SK-MEL-5 (cell line): ENCODE data around the gene MAP2K7. TPM values are rescaled to one million over a fixed set of nuclear protein-coding genes. Genes with fewer than 3 reads are reported as not detected.
A peak's percentile ranks its signal among the peaks of the same experiment; 100 is the strongest.
"Not testable (repeated sequence)": the region's sequence is repeated elsewhere in the genome, so short reads cannot be mapped to it uniquely, and the experiment has no call there.

ENCODE experiments used
- DNase-seq: peaks from one replicate; pipeline ENCODE4 v3.0.0-alpha.2; 2016; ENCODE audit warnings: low read depth, low spot score
- in situ Hi-C: cut with HindIII; loops from 2 replicates; pipeline ENCODE4 v1.10.0; 2016; ENCODE audit warnings: low sequenced_read_pairs, high pct_unique_total_duplicates, low pct_unique_long_range_greater_than_20kb
- total RNA-seq: library from RNA; depleted of rRNA; stranded (reverse); fragments of >200 nt; shearing (Covaris generic); gene quantifications from 2 replicates; pipeline ENCODE4 v1.2.3, GENCODE V29; 2014

The MAP2K7 gene
- total RNA-seq, 1 experiment from 2014 or later: 6.4 TPM

DNA sequence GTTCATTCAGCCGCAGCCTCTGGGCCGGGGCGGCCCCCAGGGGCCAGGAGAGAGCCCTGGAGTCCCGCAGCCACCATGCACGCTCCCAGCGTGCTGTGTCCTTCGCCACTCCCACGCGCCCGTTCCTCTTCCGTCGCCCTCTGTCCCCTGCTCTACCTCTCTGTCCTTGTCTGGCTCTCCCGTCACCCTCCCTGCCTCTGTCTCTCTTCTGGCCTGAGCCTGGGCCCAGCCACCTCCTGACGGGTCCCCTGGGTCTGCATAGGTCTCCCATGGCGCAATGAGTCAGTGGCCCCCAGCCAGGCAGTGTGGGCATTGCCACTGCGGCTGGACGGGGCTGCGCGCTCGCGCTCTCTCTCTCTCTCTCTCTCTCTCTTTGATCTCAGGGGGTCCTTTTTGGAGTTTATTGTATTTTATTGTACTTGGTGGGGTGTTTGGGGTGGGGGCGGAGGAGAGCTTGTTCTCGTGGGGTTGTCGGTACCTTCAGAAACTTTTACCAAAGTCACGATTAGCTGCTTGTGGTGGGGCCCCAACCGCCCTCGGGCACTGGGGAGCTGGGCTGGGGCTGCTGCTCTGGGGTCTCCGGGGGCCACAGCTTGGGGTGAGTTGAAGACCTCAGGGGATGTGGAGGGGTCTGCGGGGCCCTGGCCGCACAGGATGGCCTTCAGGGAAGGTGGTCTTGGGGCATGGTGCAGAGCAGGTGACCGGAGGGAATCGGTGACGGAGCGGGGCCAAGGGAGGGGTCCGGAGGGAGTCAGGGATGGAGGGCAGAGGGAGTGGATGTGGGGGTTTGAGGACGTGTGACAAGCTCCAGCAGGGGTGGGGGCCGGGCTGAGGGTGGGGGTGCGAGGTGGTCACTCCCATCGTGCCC, 9.3 kb downstream of the MAP2K7 start:
- in situ Hi-C loops: no loop called here
- no peak for DNase-seq

DNA sequence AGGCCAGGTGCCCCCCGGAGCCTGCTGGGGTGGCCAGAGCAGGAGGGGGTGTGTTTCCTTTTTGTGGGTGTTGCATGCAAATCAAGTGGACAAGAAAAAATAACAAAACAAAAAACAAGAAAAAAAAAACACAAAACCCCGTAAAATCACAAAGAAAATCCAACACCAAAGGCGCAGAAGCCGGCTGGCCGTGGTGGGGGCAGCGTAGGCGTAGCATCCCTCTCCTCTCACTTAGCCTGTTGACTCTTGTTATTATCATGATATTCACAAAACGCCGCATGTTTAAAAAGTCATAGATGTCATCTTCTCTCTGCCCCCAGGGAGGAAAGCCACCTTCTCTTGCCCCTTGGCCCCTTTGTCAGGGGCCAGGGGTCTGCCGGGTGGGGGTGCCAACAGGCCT, 10.0 kb downstream of the MAP2K7 start:
- in situ Hi-C loops: no loop called here

DNA sequence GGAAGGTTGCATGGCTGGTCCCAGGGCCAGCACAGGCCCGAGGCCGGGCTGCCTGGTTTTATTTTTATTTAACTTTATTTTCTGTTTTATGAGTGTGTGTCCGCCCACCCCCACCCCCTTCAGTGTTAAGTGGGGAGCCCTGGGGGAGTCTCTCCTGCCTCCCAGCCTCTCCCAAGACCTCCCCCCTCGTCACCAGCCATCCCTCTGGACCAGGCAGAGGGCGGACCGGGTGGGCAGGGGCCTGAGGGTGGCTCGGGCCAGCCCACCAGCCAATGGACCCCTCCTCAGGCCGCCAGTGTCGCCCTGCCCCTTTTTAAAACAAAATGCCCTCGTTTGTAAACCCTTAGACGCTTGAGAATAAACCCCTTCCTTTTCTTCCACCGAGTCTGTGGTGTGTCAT, 10.4 kb downstream of the MAP2K7 start:
- no peak for DNase-seq
- in situ Hi-C loops: no loop called here

More for the DNA sequence above, 10.0 kb downstream of the MAP2K7 start:
- DNase-seq: no peak

DNA sequence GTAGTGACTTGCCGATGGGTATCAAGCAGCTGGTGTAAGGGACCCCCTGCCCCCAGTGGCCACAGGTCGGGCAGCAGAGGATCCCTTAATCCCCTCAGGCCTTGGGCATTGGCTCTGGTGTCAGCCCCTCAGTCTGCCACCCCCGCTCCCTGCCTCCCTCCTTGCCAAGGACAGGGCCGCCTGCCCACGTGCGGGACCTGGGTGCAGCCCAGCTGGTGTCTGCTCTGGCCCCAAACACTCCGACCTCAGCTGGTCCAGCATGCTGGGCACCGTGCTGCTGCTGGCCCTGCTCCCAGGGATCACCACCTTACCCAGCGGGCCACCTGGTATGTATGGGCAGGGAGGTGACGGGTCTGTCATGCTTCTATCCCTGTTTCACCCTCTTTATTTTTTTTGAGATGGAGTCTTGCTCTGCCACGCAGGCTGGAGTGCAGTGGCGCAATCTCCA, 10.9 kb downstream of the MAP2K7 start, which contains the start of gene TGFBR3L:
TSS of gene TGFBR3L (plus strand) at position 233 of the 448 bp plus-strand sequence.
- in situ Hi-C loops: no loop called here
- DNase-seq: no peak

DNA sequence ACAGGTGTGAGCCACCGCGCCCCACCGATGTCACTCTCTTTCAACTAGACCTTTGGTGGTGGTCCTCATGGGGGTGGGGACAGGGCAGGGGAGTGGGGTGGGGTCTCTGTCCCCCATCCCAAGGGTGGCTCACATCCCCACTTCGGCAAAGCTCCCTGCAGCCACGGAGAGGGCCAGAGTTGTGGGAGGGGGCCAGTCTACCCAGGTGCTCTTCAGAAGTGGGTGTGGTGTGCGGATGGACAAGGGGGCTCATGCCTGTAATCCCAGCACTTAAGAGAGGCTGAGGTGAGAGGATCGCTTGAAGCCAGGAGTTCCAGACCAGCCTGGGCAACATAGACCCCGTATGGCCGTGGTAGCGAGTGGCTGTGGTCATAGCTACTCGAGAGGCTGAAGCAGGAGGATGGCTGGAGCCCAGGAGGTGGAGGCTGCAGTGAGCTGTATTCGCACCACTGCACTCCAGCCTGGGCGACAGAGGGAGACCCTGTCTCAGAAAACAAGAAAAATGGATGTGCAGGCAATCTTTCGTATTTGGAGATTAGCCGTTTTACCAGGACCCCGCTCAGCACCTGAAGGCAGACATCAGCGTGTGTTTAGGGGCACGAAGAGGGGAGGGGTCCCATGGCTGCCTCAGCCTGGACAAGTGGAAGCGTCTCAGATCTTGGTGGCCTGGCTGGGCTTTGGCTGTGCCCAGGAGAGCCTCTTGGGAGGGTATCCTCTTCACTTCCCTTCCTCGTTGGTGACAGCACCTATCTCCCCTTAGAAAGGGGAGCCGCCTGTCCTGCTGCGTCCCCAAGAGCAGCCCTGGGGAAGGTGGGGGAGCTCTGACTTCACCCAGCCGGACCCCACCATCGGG, 11.8 kb downstream of the MAP2K7 start:
- in situ Hi-C loops: no loop called here
- DNase-seq: no peak

GRCh38 chr19:7916103-7916954, 12.7 kb downstream of the MAP2K7 start:
- no peak for DNase-seq
- in situ Hi-C loops: no loop called here

- in situ Hi-C loops: no loop called here
- no peak for DNase-seq
Measured at GRCh38 chr19:7916955-7917266, 13.2 kb downstream of the MAP2K7 start.

- no peak for DNase-seq
- in situ Hi-C loops: no loop called here
Measured at GRCh38 chr19:7917267-7918061, 13.8 kb downstream of the MAP2K7 start.

GRCh38 chr19:7918062-7918614, 14.5 kb downstream of the MAP2K7 start:
- in situ Hi-C loops, DNase-seq: not testable (repeated sequence)

- in situ Hi-C loops: no loop called here
- DNase-seq: no peak
Measured at GRCh38 chr19:7918615-7919421, 15.1 kb downstream of the MAP2K7 start.

GRCh38 chr19:7919610-7920518, 16.2 kb downstream of the MAP2K7 start, which contains the start of gene SNAPC2:
Gene SNAPC2, plus strand, starts transcription at chr19:7920338. Its CDS starts 29 bp downstream, at chr19:7920367.
- in situ Hi-C loops: no loop called here
- DNase-seq: peak; percentile 88

DNA sequence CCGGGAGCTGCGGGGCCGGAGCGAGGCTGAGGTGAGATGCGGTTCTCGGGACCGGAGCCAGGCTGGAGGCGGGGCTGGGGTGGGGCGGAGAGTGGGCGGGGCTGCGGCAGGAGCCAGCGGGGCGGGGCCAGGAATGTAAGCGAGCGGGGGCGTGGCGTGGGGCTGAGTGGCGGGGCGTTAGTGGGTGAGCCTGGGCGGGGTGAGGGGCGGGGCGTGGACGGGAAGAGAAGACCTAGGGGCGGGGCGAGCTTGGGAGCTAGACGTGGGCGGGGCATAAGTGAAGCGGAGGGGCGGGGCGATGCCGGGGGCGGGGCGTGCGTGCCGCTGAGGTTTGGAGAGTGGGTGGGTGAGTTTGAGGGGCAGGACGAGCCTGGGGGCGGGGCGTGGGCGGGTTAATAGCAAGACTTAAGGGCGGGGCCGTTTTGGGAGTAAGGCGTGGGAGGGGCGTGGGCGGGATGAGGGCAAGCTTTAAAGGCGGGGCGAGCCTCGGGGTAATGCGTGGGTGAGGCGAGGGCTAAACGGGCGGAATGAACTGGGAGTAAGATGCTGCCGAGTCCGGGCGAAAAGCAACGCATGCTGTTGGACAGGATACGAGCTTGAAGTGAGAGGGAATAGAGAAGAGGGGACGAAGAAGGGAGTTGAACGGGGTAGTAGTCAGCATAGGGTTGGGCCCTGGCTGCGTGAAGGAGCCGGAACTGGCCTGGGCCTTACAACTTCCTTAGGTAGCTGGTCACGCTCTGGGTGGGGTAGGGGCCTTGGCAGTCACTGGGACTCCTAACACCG, 17.0 kb downstream of the MAP2K7 start:
- in situ Hi-C loops: no loop called here
- peak; percentile 93 for DNase-seq

GRCh38 chr19:7921302-7921966, 17.8 kb downstream of the MAP2K7 start:
- DNase-seq: no peak
- in situ Hi-C loops: no loop called here
